ENCODE results near the gene WDR41.
"Not testable (repeated sequence)": the region's sequence is repeated elsewhere in the genome, so short reads cannot be mapped to it uniquely, and the experiment has no call there.

DNA sequence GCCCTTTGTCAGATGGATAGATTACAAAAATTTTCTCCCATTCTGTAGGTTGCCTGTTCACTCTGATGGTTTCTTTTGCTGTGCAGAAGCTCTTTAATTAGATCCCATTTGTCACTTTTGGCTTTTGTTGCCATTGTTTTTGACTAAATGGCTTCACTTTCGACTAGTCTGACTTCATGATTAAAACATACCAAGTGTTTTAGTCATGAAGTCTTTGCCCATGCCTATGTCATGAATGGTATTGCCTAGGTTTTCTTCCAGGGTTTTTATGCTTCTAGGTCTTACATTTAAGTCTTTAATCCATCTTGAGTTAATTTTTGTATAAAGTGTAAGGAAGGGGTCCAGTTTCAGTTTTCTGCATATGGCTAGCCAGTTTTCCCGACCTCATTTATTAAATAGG, 108.8 kb downstream of the WDR41 start:
- TF ChIP-seq, protein P1, sequence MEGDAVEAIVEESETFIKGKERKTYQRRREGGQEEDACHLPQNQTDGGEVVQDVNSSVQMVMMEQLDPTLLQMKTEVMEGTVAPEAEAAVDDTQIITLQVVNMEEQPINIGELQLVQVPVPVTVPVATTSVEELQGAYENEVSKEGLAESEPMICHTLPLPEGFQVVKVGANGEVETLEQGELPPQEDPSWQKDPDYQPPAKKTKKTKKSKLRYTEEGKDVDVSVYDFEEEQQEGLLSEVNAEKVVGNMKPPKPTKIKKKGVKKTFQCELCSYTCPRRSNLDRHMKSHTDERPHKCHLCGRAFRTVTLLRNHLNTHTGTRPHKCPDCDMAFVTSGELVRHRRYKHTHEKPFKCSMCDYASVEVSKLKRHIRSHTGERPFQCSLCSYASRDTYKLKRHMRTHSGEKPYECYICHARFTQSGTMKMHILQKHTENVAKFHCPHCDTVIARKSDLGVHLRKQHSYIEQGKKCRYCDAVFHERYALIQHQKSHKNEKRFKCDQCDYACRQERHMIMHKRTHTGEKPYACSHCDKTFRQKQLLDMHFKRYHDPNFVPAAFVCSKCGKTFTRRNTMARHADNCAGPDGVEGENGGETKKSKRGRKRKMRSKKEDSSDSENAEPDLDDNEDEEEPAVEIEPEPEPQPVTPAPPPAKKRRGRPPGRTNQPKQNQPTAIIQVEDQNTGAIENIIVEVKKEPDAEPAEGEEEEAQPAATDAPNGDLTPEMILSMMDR (conservative IDR thresholded peaks at IDR 0.05; ENCODE audit: low read length): not testable (repeated sequence)
- not testable (repeated sequence) for TF ChIP-seq EZH2phosphoT487 (IDR thresholded peaks at IDR 0.05; ENCODE audit: borderline replicate concordance)
